HG02798 (cell line): Measurements from ENCODE around the gene HMGCLL1.

Source experiments
- ATAC-seq: cut with Tn5 transposase; IDR thresholded peaks from one replicate; pipeline ENCODE4 v1.9.1; 2021; ENCODE audit warnings: mild to moderate bottlenecking; ENCODE audit not compliant: unreplicated experiment, poor library complexity

The HMGCLL1 gene

DNA sequence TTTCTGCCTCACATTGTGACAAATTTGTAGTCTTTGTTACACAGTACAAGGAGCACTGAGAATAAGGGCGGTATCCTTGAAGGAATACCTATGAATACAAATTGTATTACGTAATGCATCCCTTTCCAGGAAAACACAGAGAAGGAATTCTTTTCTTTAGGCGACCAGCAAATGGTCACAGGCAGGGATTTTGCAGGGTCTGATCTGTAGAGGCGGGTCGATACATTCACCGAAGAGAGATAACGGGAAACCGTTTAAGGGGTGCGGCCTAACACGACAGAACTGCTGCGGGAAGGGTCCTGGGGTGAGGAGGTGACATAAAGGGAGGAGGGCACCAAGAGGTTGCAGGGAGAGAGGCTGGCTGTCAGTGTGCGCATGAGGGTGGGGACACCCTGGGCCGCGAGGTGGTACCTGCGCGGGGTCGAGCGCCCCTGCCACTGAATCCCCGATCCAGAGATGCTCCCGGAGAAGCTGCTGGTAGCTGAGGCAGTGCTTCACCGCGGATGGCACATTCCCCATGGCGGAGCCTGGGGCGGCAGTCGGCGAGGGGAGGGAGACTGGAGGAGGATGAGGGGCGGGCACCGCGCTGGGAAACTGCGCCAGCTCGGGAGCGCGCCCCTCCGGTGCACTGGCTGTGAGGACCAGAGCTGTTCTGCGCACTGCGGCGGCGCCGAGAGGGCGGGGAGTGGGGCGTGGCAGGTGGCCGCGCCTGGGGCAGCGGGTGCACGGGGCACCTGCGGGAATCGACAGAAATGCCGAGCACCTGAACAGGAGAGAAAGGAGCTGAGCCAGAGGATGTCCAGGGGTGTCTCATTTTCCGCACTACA is at the start of gene HMGCLL1:
Gene HMGCLL1, minus strand, starts transcription at position 656 of the 827 bp plus-strand sequence. Its CDS starts 137 bp downstream, at position 519.
- ATAC-seq: no peak

DNA sequence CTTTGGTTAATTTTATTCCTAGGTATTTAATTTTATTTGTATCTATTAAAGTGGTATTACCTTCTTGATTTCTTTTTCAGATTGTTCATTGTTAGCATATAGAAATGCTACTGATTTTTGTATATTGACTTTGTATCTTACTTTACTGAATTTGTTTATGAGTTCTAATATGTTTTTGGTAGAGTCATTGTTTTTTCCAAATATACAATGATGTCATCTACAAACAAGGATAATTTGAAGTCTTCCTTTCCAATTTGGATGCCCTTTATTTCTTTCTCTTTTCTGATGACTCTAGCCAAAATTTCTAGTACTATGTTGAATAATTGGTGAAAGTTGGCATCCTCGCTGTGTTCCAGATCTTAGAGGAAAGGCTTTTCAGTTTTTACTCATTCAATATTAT is 43.0 kb upstream of the HMGCLL1 start:
- ATAC-seq: no peak

DNA sequence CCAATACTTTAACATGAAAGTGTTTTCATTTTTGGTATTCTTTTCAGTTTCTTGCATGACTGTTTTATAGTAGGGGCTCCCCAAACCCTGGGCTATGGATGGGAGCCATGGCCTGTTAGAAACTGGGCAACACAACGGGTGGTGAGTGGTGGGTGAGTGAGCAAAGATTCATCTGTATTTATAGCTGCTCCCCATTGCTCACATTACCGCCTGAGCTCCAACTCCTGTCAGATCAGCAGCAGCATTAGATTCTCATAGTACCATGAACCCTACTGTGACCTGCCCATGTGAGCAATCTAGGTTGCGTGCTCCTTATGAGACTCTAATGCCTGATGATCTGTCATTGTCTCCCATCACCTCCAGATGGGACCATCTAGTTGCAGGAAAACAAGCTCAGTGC is 42.3 kb upstream of the HMGCLL1 start:
- no peak for ATAC-seq

DNA sequence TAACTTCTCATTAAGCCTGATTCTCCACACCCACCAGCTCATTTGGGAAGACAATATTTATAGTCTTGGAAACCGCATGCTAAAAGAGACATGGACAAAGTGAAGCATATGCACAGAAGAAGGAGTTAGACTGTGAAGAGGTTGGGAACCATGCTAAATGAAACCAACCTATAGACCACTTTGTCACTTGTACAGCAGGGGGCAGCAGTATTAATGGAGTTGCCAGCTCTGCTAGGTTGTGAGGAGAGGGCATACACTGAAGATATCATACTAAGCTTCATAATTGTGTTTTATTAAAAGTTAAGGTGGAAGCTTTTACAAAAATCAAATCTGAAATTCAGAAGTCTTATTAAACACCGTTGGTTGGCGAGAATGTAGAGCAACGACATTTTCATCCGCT is 38.3 kb upstream of the HMGCLL1 start:
- peak; percentile 84 for ATAC-seq

DNA sequence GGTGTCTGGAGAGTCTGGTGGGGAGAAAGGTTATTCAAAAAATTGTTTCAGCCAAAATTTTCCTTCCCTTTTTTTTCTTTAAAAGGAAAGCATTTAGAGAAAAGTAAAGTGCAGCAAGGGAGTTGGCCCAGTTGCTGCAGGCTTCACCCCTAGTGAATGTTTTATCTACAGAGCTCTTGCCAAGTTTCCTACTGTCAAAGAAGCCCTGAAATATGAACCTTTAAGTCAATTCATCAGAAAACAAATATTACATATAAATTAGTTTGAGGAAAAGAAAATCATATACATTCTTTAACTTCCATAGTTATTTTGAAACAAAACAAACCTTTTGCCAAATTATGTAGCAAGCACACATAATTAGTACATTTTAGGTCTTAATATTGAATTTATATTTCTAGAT is 25.0 kb upstream of the HMGCLL1 start:
- no peak for ATAC-seq

DNA sequence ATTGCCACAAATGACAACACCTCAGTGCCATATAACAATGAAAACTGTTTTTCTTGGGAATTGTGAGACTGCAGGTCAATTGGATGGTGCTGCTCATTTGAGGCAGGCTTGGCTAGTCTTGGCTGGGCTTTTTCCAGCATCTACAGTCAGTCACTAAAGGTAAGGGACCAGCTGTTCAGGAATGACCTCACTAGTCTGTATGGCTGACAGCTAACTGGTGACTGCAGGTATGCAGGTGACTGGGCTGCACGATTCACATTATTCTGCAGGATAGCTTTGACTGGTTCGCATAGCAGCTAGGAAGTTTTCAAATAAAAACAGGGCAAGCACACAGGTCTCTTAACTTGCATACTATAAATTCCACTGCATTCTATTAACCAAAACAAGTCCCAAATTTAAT is 22.1 kb upstream of the HMGCLL1 start:
- no peak for ATAC-seq

DNA sequence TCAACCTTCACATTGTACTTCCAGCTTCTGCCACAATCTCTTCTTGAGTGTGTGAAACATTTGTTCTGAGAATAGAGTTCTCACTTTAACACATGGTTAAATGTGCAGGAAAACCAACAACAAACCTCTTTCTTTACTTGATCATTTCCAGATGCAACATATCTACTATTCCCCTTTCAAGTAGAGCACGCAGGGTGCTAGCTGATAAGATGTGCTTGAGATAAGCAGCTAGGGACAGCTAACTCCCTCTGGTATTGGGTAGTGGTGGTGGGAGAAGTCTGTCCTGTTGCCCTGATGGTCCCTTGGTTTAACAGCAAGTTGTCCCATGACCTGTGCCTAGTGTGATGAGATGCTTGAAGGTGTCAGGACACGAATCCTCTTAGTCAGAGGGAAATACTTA is 15.4 kb upstream of the HMGCLL1 start:
- no peak for ATAC-seq

DNA sequence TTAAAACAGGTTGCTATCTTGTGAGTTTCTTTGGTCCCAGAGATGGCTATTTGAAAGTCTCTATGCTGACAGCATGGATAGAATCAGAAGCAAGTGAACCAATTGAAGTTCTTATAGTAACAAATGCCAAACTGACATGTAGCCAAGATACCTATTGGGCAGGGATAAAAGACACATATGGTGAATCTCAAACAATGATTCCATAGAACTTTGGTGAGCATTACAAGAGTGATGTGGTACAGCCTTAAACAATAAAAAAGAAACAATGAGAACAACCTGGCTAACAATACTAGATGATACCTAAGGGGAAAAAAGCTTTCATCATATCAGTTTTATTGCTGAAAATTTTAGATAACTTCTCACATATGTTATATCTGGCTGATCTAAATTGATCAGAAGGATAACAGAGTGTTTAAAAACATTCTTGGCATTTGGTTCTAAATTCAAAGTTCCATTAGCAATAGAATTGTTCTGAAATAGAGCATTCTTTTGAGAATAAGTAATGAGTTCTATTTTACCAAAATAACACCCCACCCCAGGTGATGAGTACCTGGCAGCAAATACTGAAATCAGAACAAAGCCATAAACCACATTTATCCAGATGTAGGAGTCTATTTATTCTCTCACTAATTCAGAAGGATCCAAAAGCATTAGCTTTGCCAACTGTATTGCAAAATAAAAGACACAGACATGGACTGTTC is 5.8 kb upstream of the HMGCLL1 start:
- no peak for ATAC-seq

DNA sequence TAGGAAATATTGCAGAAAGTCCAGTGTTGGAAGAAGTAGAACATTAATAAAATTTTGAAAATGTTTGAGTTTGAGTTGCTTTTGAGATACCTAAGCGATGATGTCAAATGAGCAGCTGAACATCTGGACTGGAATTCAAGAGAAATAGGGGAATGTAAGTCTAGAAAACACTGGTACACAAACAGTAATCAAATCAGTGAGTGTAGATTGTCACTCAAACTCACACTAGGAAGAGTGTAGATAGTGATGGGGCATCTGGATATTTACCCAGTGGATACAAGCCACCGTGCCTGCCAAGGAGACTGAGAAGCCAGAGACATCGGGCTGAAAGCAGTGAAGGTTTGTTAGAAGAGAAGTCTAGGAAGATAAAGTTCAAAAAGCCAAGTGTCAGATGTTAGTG is 2.2 kb downstream of the HMGCLL1 start:
- no peak for ATAC-seq

DNA sequence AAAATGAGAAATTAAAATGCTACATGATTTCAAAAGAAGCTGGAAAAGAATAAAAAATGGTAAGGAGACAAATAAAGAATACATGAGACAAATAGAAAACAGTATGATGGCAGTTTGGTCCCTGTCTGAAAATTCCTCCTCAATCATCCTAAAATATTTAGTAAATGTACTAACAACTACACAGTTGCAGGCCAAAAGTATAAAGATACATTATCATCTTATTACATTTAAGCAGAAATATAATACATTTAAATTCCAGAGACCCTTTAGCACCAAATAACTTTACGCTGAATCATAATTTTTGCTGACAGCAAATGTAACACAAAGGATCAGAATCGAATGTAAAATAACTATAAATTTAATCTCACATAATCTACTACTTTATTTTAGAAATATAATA is 4.4 kb downstream of the HMGCLL1 start:
- no peak for ATAC-seq

DNA sequence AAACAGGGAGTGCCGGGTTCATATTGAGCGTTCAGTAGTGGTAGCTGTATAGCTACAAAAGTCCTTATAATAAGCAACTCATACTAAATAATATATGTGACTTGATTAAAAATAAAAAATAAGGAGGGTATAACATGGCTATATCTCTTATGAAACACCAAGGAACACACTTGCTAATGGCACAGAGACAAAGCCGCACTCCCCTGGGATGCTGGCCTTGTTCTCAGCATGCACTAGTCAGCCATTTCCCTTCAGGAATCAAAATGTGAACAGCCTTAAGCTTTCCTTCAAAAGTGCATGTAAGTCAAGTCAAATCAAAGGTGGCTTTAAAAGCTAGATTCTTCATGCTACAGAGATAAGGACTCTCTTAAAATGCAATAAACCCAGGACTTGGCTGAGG is 9.4 kb downstream of the HMGCLL1 start:
- ATAC-seq: no peak

DNA sequence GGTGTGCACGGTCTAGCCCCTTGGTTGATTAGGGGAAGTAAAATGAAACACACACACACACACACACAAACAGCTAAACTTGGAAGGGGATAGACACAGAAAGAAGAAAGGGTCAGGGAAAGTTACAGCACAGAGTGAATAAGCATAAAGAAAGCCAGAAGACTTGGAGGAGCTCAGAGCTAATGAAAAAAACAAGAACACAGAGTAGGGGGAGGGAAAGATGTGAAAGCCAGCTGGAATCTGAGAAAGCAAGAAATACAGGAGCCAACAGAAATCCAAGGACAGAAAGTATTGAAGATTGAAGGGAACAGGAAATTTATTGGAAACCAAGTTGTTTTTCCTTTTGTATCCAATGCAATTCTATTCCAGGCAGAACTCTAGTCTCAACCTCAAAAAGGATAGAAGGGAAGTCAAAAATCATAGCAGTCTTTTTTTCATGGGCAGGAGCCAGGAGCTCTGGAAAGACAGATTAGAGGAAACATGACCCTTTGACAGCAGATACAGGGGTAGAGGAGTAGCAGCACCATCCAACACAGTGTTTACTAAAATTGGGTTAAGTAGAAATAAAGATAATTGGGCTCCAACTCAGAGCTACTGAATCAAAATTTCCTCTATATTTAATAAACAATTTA is 10.1 kb downstream of the HMGCLL1 start:
- no peak for ATAC-seq

DNA sequence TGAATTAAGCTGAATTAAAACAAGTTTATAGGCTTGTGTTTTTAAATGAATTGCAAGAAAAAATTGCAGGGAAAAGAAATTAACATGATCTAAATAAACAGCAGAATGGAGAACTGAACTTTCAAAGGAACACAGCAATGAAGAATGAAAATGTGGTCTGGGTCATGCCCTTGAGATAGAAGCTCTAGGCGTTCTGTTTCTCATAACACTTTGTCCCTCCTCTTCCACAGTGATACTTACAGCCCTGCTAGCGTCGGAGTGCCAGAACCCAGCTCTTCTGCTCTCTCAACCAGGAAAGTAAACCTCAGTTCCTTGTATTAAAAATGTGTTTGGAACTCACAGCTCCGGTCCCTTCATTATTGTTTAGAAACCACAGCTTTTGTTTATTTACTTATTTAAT is 11.4 kb downstream of the HMGCLL1 start:
- ATAC-seq: no peak

DNA sequence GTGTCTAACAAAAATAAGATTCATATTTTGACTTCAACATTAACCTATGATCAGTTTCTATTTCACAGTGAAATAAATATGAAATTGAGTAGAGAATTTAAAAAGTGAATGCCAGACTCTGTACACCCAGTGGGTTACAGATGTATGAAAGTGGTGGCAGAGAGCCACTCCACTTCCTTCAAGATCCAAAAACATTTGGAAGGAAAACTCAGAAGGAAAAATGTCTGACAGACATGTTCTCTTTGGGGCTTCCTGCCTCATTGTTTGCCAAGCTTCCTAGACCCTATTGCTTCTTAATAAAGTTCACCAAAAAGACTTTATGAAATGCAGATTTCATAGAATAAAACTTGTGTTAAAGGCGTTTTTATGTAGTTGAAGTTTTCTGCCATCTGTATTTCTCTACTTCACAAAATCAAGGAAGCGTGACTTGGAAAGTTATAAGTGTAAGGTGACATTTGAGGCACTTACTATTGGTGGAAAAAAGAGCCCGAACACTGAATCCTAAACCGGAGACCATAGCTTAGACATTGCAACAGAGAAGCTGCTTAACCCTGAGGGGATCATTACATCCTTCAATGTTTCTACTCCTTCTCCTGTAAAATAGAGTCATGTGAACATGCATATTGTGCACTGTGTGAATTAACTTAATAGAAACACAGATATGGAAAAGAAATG is 12.8 kb downstream of the HMGCLL1 start:
- ATAC-seq: no peak

DNA sequence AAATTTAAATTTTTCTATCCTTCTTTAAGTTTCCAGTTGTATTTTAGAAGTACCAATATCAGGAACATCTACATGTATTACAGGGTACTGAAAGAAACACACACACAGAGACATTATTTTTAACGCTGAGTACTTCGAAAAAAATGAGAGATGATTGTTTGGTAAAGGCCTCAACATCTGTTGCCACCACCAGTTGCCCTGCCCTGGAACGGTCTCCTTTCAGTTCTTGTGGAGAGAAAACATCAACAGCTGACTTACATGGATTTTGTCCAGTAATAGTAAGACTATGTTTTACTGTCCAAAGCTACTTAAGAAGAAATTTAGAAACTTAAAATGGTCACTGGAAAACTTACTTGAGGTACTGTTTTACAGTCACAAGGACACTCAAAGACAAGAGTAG is 16.7 kb downstream of the HMGCLL1 start:
- ATAC-seq: no peak

DNA sequence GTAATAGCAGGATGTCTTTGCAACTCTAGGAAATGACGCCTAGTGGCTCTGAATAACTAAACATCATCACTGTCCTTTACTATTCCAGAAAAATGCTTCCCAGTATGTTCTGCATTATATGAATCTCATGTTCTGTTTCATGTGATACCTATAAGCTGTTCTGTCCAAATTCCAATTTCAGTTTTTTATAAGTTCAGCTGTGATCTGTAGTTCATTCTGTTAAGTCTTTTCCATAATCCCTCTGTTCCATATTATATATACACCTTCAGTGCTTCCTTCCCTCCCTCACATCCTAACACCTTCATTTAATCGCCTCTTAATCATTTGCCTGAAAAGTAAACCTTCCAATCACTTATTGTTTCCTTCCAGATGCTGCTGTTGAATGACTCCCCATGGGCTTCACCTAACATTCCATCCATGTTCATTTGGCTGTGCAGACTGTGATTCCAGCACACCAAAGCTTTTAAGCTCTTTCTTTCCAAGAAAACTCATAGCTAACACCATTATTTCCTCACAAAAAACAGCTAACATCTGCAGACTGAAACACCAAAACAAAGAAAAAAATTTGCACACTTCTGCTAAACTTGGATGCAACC is 18.6 kb downstream of the HMGCLL1 start:
- ATAC-seq: no peak

DNA sequence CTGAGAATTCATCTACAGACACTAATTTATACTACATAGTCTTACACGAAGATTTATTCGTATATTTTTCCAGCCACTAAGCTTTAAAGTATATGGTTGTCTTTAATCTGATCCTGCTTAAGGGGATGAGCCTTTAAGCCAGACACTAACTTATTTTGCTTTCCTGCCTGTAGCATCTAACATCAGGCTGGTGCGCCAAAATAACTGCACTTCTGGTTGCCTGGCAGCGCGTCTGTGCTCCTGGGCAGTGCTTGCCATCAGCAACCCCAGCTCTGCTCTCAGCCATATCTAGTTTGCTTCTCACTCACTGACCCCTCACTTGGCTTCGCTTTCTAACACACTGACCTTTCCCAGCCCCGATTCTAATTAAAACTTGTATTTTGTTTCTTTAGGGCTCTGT is 21.8 kb downstream of the HMGCLL1 start:
- no peak for ATAC-seq

DNA sequence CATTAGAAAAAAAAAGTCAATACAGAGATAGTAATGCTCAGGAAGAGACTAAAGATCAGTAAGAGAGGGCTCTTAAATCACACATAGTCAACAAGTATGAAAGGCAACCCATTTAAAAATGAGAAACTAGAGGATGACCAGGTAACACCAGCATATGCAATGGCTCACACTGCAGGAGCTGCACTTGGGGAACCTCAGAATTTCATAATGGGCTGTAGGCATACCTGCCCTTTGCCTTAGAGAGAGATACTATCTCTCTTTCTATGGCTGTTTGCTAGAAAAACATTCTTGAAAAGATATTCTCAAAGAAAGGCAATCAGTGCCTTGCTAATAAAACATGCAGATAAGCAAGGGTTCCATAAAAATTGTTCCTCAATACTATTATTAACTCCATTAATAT is 33.2 kb downstream of the HMGCLL1 start:
- ATAC-seq: no peak

DNA sequence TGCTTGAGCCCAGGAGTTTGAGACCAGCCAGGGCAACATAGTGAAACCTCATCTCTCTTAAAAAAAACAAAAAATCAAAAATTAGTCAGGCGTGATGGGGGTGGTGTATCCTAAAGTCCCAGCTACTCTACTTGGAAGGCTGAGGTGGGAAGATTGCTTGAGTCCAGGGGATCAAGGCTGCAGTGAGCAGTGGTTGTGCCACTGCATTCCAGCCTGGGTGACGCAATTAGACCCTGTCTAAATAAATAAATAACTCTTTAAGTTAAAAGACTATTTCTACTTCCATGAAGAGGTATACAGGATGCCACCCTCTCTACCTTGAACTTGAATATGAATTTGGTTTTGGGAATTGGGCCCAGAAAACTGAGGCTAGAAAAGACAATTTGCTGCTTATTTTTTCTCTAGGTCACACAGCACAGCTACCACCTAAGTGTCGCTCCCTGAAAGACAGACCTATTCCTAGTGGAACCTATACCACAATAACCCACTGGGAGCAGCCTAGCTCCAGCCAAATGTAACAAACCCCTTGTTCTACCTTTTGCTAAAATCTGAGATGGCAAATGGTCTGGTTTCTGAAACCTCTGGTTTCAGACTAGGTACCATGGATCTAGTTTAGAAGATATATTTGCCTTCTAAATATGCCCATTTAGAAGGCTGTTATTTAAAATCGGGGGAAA is 35.2 kb downstream of the HMGCLL1 start:
- no peak for ATAC-seq

DNA sequence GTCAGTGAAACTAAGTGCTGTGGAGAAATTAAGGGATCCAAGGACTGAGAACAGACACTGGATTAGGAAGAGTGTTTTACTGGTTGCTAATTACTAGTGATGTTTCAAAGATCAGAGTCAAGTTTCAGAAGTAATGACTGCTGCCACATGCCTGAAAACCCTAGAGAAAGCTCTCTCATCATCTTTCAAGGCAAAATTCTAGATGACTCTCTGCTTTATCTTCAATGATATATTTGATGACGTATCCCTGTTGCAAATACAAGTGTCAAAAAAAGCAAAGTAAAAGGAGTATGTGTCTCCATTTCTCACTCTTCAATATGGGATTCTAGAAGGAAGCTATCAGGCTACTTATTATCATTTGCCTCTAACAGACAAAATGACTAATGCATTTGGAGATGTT is 38.0 kb downstream of the HMGCLL1 start:
- ATAC-seq: no peak
